ENCODE measurements around the gene NR5A1. TPM values are rescaled to one million over a fixed set of nuclear protein-coding genes. Genes with fewer than 3 reads are reported as not detected.

The NR5A1 gene
- total RNA-seq, 1 experiment from 2014 or later: not detected

DNA sequence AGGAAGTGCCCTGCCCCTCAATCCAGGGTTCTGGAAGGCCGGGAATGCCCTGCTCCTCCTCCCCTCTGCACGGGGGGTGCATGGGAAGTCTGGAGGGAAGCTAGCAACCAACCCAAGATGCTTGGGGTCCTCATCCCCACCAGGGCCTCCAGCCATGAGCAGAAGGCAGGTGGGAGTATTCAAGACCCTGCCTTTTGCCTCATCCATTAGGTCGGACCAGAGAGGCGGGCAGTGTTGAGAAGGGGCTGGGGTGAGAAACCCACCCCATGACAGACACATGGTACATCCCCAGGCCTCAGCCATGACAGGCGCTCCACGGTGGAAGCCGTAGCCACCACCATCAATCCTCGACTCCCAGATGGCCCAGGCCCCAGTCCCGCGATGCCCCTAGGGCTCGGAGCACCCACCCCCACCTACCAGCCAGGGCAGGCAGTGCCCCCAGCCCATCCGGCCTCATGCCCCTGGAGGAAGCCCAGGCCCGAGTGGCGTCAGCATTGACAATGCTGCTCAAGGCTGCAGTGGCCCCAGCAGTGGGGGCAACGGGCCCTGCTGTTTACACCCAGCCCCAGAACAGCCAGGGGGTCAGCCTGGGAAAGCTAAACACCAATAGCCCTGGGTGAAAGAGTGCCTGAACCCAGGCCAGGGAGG, 8.6 kb downstream of the NR5A1 start:
- DNase-seq (ENCODE audit: low read depth): no peak

DNA sequence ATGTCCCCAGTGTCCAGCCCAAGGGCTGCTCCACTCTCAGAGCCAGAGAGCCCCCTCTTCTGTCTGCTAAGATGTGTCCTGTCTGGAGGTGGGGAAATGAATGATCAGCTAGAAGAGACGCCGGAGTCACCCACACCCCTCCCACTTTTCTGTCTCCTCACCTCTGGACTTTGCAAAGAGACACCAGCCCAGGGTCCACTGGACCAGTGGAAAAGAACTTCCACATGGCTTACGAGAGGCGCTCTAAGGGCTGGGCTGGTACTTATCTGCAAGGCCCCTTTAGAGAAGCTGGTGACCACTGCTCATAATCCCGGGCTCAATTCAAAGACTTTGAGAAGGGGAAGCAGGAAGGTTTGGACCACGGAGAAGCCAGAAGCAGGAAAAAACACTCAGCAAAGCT, 9.2 kb downstream of the NR5A1 start:
- no peak for DNase-seq (ENCODE audit: low read depth)

DNA sequence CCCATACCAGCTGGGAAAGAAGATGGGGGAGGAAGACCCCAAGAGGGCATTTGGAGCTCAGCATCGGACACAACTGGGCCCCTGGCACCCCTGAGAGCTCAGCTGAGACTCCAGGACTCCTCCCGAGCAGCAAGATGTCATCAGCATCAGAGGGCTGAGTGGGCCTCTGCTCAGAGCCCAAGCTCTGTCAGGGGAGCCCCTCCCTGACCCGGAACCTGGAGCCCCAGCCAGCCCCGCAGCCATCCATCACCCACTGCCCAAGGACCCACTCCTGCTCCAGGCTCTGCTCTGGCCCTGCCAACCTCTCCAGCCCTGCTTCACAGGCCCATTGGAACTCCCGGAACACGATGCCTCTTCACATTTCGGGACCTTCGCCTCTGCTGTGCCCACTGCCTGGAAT, 9.8 kb downstream of the NR5A1 start:
- DNase-seq (ENCODE audit: low read depth): no peak

DNA sequence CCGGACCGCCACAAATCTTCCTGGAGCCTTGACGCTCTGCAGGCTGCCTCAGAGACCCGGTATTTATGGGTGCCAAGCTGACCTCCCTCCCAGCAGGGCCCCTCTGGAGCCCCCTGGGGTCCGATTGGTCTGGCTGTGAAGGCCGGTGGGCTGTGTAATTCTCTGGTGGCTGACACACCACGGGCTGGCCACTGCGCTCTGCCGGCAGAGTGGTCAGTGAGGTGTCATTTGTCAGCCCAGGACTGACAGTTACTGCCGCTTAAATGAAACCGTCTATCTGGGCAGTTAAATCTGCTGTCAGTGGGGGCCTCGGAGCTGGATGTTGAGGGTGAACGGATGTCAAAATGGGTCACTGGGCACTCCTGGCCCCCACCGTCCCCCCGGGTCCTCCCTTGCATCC, 10.7 kb downstream of the NR5A1 start:
- no peak for DNase-seq (ENCODE audit: low read depth)

DNA sequence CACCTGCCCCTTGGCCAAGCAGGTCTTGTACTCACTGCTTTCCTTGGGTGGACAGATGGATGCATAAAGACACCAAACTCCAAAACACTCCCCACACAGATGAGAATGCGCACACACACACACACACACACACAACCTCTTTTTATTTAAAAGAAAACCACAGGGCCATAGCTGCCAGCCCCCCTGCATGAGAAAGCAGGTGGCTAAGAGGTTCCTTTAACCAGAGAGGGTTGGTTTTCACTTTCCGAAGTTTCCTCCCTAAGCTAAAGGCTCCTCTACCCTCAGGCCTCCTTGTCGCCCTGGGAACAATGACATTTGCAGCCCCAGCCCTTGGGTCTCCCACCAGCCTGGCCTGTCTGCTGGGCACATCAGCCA, 11.1 kb downstream of the NR5A1 start:
- no peak for DNase-seq (ENCODE audit: low read depth)

DNA sequence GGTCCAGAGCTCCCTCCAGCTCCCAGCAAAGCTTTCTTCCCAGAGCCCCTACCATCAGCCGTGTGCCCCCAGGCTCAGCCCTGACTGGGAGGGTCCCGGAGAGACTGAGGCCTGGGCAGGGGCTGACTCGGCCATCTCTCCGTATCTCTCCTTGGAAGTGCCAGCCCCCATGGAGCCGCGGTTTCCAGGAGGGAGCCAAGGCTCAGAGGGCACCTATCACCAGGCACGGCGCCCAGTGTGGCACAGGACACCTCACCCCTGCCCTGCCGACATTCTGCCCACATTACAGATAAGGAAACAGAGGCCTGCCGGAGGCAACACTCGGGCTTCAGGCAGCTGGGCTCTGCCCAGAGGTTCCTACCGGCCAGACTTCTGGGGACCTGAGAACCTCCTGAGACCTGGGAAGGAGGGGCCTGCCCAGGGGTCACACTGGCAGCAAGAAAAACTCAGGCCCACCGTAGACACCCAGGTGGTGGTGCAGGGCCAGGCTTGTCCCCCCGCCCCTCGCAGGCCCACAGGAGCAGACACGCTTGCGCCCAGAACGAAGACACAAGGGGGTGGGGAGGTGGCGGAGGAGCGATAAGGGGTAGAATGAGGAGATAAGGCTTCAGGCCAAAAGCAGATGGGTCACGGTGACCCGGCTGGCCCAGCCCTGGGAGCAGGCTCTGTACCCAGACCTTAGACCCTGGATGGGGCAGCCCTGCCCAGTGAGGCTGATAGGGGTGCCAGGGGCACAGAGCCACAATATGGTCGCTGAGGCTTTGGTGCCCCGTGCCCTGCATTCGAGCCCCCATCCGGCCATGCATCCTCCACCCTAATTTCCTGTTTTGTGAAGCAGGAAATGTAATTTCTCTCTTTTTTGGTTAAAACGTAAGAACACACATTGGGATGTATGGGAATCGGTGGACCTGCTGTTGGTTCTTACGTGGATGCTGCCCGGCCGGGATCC, 11.8 kb downstream of the NR5A1 start:
- DNase-seq (ENCODE audit: low read depth): no peak

DNA sequence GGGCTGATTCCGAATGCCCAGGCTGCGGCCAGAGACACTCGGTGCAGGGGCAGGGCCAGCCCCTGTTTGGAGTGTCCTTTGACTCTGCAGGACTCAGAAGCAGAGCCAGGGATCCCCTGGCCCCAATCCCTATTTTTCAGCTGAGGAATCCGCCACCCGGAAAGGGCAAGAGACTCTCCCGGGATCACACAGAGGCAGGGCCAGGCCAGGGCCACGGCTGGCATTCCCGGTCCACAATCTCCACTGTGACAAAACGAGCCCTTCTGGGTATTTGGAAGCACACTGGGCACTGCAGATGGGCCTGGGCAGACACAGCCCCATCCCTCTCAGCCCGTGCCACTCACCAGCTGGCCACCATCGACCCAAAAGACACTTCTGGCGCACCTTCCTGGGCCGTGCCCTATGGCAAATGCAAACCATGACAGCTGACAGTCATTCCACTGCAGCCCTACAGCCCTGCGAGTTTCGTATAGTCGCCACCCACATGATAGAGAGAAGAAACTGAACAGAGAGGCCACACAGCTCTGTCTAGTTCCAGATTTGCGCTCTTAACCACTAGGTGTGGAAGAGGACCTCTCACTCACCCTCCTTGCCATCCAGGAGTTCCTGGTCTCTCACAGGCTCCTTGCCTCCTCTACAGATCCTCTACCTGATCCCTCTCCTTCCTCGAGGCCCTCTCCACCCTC, 13.3 kb downstream of the NR5A1 start:
- no peak for DNase-seq (ENCODE audit: low read depth)

DNA sequence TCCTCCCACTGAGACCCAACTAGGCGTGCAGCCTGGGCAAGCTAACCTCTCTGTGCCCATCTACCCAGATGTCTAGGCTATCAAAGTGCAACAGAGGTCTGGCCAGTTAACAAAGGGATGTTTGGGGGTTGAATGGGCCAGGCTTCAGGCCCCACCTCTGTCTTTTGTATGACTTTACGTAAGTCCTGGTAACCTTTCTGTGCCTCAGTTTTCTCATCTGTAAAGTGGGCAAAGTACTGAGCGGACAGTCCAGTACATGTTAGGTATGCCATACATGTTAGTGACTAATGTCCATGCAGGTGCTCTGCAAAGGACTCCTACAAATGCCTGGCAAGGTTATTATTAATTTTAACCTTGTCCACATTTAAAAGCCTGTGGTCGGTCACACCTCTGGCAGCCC, 14.0 kb downstream of the NR5A1 start:
- DNase-seq (ENCODE audit: low read depth): no peak

DNA sequence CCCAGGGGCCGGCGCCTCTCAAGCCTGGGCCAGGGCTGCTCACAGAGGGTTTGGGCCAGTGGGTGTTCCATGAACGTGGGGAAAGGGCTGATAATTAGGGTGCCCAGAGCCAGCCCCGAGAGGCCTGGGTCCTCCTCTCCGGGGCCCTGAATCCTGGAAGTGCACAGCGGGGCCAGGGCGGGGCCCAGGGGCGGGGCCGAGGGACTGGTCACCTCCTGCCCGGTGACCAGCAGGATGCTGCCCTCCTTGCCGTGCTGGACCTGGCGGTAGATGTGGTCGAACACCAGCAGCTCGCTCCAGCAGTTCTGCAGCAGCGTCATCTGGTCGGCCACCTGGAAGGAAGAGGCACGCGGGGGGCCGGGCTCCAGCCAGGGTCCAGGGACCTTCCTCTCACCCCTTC, 14.4 kb downstream of the NR5A1 start:
- no peak for DNase-seq (ENCODE audit: low read depth)

DNA sequence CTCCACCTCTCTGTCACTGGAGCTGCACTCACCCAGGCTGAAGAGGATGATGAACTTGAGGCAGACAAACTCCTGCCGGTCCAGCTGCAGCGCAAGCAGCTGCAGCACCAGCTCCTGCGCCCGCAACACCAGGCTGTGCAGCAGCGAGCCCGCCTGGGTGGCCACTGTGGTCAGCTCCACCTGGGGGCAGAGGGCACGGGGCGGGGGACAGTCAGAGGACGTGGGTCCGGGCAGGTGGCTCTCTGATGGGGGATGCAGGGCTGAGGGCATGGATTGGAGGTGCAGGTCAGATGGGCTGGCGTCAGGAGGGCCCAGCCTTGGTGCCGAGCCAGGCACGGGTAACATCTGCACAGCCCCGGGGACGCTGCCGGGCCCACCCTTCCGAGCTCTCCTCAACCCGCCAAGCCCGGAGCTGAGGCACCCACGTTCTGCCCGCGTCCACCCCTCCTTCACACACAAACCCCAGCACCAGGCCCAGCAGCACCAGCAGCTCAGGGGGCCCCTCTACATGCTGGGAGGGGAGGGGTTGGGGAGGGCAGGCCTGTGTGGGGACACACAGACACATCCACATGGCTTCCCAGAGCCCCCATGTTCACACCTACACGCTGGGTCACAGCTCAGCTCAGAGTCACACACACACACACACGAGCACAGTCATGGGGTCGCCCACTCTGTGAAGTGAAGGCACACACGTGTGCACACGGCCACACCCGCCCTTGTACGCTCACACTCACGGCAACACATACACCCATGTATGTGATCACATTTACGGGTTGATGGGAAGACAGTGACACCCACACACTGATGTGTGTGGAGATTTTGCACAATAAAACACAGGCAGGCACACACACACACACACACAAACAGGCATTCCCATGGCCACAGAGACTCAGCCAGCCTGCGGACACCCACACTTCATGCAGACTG, 15.9 kb downstream of the NR5A1 start:
- no peak for DNase-seq (ENCODE audit: low read depth)

DNA sequence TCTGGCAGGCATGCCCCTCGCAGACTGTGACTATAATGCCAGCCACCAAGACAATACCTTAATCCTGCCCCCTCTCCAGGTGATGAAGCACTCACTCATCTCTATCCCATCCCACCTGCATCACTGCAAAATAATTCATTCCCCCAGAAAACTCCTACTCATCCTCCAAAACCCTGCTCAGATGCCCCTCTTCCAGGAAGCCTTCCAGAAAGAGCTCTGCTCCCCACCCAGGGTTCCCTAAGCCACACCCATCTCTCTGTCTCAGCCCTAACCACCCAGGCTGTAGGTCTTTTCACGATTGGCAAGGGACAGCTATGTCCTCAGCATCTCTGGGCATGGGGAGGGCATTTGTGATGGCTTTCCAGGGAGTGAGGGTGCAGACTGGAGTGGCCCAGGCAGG, 17.2 kb downstream of the NR5A1 start:
- DNase-seq (ENCODE audit: low read depth): no peak

DNA sequence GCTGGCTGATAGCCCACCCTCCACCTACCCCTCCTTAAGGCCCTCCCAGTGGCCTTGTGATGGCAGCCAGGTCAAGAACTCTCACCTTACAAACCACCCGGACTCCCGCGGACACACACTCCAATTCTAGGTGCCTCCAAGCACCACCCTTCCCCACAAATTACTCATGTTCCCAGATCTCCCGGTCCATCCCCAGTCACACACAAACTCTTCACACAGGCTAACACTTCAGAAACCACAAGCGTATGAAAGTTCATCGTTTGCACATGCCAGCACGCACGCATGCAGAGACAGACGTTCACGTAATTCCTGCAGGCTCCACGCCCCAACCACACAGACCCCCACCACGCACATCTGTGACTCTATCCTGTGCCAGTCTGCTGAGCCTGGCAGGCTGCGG, 18.0 kb downstream of the NR5A1 start:
- DNase-seq (ENCODE audit: low read depth): peak; percentile 44

DNA sequence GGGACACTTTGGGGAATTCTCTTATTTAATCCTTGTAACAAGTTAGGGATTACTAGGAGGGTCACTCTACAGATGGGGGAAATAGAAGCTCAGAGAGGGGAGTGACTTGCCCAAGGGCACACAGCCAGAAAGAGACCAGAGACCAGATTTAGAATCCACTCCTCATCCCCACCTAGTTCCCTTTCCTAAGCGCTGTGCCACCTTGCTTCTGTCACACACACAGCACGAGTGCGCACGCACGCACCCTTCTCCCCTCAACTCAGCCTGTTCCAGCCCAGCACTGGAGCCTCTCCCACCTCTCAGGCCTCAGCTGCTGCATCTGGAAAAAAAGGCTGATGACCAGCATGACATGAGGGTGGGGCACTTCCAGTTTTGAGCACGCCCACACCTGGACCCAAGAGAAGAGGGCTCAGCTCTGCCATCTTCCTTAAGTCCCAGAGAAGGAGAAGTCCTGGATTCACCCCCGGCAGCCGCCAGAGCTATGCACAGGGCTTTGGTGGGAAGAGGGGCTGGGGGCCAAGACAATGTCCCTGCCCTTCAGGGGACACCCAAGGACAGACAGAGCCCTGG, 18.5 kb downstream of the NR5A1 start:
- DNase-seq (ENCODE audit: low read depth): no peak

DNA sequence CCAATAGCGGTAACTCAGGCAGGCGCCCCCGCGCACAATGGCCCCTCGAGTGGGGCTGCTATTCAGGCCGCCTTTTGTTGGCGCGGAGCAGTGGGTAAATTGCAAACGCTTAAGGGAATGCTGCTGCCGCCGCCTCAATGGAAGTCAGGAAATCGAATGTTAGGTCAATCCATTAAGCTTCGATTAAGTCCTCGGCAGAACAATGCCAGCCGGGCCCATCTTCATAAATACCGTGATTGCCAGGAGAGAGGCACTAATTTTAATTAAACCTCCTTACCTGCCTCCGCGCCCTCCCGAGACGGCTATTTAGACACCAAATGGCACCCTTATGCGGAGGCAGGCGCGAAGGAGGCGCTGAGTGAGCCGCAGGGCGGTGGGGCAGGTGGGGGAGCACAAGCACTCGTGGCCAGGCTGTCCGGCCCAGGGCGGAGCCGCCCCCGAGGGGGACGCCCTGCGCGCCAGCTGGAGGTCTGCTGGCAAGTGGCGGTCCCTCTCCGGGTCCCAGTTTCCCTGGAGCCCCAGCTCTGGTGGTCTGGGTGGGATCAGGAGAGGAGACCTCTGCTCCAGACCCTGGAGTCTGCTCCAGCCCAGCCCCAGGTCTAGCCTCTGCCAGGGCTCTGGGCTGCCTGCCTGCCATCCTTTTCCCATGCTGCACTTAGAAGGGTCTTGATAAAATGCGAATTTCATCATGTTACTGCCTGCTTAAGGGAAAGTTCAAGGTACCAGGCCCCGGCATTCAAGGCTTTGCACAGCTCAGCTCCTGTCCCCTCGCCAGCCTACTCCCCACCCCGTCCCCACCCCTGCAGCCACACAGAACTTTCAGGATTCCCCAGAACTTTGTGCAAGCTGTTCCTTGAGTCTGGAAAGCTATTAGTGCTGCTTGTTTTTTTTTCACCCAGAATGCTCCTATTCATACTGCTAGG, 19.7 kb downstream of the NR5A1 start:
- no peak for DNase-seq (ENCODE audit: low read depth)

DNA sequence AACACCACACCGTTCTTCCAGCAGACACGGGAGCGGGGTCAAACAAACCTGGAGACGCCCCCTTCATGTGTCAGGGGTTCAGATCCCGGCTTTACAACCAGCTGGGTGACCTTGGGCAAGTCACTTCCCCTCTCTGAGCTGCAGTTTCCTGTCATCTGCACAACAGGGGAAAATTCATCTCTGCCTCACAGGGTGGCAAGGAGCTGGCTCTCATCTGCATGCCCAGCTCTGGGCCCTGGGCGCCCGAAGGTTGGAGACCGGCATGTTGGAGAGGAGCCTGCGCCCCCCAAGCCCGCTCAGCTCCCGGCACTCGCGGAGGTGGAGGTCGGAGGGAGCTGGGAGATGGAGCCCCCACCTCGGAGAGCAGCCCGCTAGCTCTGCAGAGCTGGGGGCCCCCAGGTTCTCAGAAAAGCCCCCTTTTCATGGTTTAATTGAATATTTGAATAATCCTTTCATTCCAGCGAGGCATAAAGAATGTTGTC, 20.4 kb downstream of the NR5A1 start:
- no peak for DNase-seq (ENCODE audit: low read depth)

DNA sequence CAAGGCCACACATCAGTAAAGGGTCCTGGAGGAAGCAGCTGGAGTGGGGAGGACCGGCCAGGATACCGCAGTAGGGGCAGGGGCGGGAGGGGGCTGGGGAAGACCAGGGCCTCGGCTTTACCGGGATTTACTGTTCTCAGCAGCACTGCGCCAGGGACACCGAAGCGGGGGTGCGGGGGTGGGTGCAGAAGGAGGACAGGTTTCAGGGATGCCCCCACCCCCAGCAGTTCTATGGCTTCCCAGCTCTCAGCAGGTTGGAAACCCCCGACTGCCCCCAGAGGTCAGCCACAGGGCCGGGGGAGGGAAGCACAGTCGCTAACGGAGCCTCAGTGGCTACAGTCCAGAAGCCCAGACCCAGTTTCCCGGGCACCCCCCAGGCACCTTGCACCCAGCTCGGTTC, 21.3 kb downstream of the NR5A1 start:
- no peak for DNase-seq (ENCODE audit: low read depth)

DNA sequence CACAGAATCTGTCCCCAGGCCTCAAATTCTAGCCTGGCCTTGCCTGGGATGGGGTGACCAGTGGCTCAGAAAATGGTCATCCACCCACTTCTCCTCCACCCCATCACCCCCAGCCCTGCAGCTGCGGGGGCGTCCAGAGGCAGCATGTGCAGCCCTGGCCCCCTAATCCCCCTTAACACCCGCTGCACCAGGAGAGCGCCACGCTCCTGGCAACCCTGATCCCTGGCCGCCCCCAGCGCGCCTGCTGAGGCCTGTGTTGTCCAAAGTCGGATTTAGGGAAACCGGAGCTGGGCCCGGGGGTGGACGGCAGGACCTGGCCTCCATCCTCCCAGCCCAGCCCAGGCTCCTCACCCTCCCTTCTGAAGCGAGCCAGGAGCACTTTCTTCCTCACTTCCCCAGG, 22.0 kb downstream of the NR5A1 start:
- no peak for DNase-seq (ENCODE audit: low read depth)

DNA sequence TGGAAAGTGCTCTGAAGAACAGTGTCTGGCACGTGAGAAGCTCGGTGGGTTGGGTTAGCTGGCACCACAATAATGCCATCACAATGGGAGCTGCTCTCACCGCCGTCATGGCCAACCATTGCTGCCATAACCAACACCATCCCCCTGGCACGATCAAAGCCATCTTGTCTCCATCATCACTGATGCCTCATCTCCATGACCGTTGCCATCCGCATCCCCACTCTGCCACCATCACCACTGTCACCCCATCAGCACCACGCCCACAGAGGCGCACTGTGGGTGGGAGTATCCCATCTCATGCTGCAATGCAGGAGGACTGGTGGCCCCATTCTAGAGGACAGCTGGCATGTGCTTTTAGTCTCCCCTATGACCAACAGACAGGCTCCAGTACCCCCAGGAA, 23.7 kb downstream of the NR5A1 start:
- DNase-seq (ENCODE audit: low read depth): no peak

DNA sequence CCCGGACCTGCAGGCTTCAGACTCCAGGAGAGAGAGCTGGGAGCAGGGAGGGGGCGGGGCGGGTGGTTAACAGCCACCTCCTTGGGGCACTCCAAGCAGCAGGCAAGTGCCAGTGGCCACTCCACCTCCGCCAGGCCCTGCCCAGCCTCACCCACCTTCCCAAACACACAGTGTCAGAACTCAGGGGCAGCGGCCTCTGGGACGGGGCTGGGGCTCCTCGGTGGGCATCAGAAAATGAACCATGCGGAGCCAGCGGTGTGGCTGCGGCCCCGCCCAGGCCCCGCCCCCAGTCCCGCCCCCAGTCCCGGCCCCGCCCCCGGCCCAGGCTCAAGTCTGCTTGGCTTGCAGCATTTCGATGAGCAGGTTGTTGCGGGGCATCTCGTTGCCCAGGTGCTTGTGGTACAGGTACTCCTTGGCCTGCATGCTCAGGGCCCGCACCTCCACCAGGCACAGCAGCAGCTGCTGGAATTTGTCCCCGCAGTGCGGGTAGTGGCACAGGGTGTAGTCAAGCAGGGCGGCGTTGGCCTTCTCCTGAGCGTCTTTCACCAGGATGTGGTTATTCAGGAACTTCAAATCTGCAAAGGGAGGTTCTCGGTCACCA, 24.7 kb downstream of the NR5A1 start:
- no peak for DNase-seq (ENCODE audit: low read depth)

DNA sequence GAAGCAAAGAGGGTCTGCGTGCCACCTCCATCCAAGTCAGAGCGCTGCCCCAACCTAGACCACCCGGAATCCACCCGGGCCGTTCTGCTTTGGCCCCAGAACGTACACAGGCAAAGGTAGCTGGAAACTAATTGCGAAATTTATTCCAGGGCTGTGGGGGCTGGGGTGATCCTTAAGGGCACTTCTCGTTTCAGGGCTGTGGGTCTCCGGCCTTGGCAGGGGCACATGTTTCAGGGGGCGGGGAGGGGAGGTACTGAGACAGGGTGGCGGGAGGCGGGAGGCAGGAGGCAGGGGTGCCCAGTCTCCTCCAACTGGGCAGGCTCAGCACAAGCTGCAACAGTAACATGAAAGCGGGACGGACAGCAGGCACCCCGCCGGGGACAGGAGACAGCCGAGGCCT, 26.1 kb downstream of the NR5A1 start:
- no peak for DNase-seq (ENCODE audit: low read depth)
